ENCODE data around the gene CDA. TPM values are rescaled to one million over a fixed set of nuclear protein-coding genes. Genes with fewer than 3 reads are reported as not detected.

The CDA gene
- total RNA-seq, 2 donors from 2014 or later, result 0.59 TPM; not detected in 1

DNA sequence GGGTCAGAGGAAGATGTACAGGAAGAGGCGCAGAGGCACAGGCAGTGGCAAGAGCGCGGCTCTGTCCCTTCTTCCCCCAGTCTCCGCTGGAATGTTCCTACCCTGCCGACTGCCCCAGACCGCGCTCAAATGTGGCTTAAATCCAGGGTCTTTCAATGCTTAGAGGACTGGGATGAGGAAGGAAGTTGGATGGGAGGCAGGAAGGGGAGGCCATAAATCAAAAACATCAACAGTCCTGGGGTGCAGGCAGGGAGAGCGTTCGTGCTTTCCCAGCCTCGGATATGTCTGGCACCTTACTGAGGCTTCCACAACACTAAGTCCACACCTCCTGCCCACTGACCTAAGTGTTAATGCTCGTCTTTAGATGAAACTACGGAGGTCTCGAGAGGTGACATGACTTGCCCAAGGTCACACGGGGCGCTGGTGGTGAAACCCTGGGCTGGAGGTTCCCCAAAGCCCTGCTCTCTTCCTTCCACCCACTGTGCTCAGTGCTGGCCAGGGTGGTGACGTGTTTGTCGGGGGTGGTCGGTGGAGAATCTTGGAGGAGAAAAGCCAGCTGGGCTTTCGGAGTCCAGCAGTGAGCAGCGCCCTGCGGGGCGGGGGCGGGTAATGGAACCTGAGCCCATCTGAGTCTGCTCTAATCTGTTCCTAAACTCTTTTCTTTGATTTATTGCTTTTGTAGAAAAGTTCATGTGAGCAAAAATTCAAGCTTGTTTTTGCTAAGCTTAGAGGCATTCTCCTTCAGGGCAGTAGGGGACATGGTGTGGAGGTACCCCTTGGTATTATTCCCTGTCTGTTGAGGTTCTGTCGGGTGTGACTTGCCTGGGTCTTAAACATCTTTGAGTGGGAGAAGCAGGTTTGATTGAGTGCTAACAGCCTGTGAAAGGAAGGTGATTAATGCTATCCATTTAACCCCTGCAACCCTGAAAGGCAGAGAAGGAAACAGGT is 708 bp downstream of the CDA start:
- H3K27me3 ChIP-seq (replicated peaks; ENCODE audit: insufficient read depth), result peaks cover 4% of the 10 kb centered on the region
- intact Hi-C loops (cut with DNase I), result no loop called here
- peak overlapping the region in 1 of 2 donors; percentile 3 for H3K4me3 ChIP-seq
- 10% methylated on average over 24 of the region's 24 CpGs for WGBS
- H3K4me1 ChIP-seq (replicated peaks), result no peaks in the 10 kb centered on the region
- H3K27ac ChIP-seq, result peak overlapping the region in 1 of 2 donors; percentile 36
- TF ChIP-seq POLR2A (IDR thresholded peaks at IDR 0.05) (no peak), POLR2AphosphoS5 (IDR thresholded peaks at IDR 0.05) (no peak)
- TF ChIP-seq, protein P1, sequence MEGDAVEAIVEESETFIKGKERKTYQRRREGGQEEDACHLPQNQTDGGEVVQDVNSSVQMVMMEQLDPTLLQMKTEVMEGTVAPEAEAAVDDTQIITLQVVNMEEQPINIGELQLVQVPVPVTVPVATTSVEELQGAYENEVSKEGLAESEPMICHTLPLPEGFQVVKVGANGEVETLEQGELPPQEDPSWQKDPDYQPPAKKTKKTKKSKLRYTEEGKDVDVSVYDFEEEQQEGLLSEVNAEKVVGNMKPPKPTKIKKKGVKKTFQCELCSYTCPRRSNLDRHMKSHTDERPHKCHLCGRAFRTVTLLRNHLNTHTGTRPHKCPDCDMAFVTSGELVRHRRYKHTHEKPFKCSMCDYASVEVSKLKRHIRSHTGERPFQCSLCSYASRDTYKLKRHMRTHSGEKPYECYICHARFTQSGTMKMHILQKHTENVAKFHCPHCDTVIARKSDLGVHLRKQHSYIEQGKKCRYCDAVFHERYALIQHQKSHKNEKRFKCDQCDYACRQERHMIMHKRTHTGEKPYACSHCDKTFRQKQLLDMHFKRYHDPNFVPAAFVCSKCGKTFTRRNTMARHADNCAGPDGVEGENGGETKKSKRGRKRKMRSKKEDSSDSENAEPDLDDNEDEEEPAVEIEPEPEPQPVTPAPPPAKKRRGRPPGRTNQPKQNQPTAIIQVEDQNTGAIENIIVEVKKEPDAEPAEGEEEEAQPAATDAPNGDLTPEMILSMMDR (IDR thresholded peaks at IDR 0.05), result no peak
- DNase-seq (ENCODE audit: low spot score), result no peak
- H3K36me3 ChIP-seq, result no peaks in the 10 kb centered on the region
- no peaks in the 10 kb centered on the region for H3K9me3 ChIP-seq

DNA sequence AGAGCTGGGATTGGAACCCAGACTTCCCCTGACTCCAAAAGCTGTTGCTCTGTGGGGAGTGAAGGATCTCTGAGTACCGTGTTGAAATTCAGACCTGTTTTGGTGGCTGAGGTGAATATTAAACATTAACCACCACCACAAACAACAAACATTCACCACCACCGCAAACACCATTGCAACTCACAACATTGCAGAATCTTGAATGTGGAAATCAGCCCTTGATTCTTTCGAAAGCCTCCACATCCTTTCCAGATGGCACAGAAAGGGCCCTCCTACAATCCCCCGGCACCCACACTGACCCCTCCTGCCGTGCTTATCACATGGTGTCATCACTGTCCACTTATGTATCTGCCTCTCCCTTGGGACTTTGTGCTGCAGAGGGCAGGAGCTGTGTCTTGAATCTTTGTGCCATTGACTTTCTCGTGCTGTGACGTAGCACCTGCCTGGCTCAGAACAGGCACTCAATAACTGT is 1.4 kb downstream of the CDA start:
- H3K4me1 ChIP-seq (replicated peaks), result no peaks in the 10 kb centered on the region
- peaks cover 4% of the 10 kb centered on the region for H3K27me3 ChIP-seq (replicated peaks; ENCODE audit: insufficient read depth)
- no peak overlapping the region for H3K4me3 ChIP-seq
- H3K27ac ChIP-seq, result no peak overlapping the region
- DNase-seq (ENCODE audit: low spot score), result no peak
- WGBS, result 33% methylated on average over 7 of the region's 7 CpGs
- H3K36me3 ChIP-seq, result no peaks in the 10 kb centered on the region
- H3K9me3 ChIP-seq, result no peaks in the 10 kb centered on the region
- intact Hi-C loops (cut with DNase I), result no loop called here
- TF ChIP-seq, protein P1 (IDR thresholded peaks at IDR 0.05), result no peak
- TF ChIP-seq POLR2AphosphoS5 (IDR thresholded peaks at IDR 0.05) (no peak), POLR2A (IDR thresholded peaks at IDR 0.05) (no peak)

DNA sequence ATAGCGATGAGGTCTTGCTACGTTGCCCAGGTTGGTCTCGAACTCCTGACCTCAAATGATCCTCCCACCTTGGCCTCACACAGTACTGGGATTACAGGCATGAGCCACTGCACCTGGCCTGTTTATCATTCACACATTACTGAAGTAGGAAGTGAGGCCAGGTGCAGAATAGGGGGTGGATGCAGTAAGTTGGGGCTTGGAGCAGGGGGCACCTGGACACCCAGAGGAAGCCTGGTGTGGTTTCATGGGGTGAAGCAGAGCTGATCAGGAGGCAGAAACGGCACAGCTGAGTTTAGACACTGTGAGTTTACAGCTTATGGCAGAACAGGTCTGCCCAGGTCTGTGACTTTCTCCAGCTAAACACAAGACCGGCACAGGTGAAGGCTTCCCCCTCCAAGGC is 4.9 kb downstream of the CDA start:
- WGBS, result 74% methylated on average over 5 of the region's 5 CpGs
- H3K27me3 ChIP-seq (replicated peaks; ENCODE audit: insufficient read depth), result no peaks in the 10 kb centered on the region

DNA sequence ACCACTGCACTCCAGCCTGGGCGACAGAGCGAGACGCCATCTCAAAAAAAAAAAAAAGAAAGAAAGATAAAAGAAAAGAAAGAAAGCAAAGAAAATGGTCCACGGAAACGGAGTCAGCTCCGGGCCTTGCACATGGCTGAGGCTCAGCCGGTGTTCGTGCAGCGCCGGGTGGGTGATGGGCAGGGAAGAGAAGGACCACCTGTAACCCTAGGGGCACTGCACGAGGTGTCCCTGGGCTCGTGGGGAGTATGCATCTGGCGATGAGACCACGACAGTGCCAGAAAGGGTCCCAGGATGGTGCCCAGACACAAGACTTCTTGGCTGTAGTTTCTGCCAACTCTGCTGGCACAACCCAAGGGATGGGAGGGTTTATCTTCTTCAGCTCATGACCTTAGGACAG is 5.8 kb downstream of the CDA start:
- no peak for DNase-seq (ENCODE audit: low spot score)
- Histone ChIP-seq H3K27me3 (replicated peaks; ENCODE audit: insufficient read depth) (no peaks in the 10 kb centered on the region), H3K4me3 (no peak overlapping the region), H3K36me3 (no peaks in the 10 kb centered on the region), H3K4me1 (replicated peaks) (no peaks in the 10 kb centered on the region), H3K9me3 (no peaks in the 10 kb centered on the region), H3K27ac (no peak overlapping the region)
- TF ChIP-seq, protein P1 (IDR thresholded peaks at IDR 0.05), result no peak
- TF ChIP-seq POLR2AphosphoS5 (IDR thresholded peaks at IDR 0.05), result no peak
- TF ChIP-seq POLR2A (IDR thresholded peaks at IDR 0.05), result no peak
- intact Hi-C loops (cut with DNase I), result no loop called here
- 90% methylated on average over 14 of the region's 14 CpGs for WGBS

More for the DNA sequence above, 4.9 kb downstream of the CDA start:
- intact Hi-C loops (cut with DNase I), result no loop called here
- TF ChIP-seq POLR2AphosphoS5 (IDR thresholded peaks at IDR 0.05), result no peak
- TF ChIP-seq POLR2A (IDR thresholded peaks at IDR 0.05), result no peak
- TF ChIP-seq, protein P1 (IDR thresholded peaks at IDR 0.05), result no peak
- H3K9me3 ChIP-seq, result no peaks in the 10 kb centered on the region
- no peak for DNase-seq (ENCODE audit: low spot score)
- H3K4me1 ChIP-seq (replicated peaks), result no peaks in the 10 kb centered on the region
- no peak overlapping the region for H3K27ac ChIP-seq
- no peak overlapping the region for H3K4me3 ChIP-seq
- H3K36me3 ChIP-seq, result no peaks in the 10 kb centered on the region
